GM19397 (cell line): ENCODE measurements around the gene TTC33.
"Not testable (repeated sequence)": the region's sequence is repeated elsewhere in the genome, so short reads cannot be mapped to it uniquely, and the experiment has no call there.

Source experiments
- ATAC-seq: cut with Tn5 transposase; IDR thresholded peaks from one replicate; pipeline ENCODE4 v1.9.1; 2021; ENCODE audit warnings: mild to moderate bottlenecking, moderate library complexity; ENCODE audit not compliant: unreplicated experiment

Gene TTC33, protein sequence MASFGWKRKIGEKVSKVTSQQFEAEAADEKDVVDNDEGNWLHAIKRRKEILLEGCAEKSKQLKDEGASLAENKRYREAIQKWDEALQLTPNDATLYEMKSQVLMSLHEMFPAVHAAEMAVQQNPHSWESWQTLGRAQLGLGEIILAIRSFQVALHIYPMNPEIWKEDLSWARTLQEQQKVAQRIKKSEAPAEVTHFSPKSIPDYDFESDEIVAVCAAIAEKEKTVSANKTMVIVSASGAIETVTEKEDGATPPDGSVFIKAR

DNA sequence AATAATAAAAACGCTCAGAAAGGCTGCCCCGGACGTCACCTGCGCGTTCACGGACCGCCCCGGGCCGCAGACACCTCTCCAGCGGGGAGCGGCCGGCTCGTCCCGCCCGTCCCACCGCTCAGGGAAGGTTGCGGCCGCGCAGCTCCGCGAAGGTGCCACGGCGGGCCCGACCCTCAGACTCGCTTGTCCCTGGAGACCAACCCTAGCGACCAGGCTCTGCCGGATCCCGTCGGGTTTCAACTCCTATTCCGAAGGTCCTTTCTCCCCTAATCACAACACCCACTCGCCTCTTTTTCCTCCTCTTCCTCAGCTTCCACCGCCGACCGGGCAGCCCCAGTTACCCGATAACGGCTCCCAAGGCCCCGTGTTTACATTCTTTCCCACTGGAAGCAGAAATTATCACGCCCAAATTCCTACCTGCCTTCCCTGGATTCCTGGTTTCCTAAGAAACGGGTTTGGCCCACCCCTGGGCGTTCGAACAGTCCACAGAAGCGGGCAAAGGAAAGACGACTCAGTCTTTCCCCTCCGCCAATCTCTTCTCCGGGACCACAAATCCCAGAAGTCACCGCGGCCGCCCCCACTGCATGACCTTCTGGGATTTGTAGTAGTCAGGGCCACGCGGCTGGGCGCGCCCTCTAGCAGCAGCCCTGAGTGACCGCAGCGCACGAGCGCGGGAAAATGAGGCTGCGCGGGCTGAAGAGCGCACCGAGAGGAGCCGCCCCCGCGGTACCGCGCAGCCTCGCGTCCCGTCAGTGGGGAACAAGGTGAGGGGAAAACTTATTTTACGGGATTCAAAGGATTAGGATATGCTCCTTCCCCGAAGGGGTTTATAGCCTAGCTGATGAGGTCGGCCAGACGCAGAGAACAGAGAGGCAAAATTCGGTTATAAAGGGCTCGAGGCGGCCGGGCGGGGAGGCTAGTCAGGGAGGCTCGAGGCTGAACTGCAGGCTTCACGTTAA is at the start of gene TTC33:
TTC33 (minus strand) TSS at position 555 of the 959 bp plus-strand sequence. CDS start 8,943 bp downstream, outside the sequence.
- peak; percentile 87 for ATAC-seq

DNA sequence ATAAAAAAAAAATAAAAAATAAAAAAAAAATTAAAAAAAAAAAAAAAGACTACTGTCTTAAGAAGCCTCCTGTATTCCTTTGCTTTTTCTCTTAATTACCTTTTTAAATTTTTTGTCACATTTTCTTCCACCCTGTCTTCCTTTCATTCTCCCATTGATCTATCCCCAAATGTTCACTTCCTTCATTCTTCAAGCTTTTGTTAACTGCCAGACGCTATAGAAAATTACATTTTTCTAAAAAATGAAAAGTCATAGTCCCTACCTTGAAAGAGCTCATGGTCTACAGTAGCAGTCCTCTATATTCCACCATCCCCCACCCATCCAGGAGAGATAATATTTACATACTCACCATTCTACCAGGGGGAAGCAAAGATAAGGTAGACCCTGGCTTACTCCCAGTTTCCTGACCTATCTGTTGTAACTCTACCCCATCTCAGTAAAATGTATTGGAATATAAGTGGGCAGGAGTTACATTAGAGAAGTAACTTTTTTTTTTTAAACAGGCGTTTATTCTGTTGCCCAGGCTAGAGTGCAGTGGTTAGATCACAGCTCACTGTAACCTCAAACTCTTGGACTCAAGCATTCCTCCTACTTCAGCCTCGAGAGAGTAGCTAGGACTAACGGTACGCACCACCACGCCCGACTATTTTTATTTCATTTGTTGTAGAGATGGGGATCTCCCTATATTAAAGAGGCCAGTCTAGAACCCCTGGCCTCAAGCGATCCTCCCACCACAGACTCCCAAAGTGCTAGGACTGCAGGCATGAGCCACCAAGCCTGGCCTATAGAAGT is 46.2 kb upstream of the TTC33 start:
- ATAC-seq = no peak

DNA sequence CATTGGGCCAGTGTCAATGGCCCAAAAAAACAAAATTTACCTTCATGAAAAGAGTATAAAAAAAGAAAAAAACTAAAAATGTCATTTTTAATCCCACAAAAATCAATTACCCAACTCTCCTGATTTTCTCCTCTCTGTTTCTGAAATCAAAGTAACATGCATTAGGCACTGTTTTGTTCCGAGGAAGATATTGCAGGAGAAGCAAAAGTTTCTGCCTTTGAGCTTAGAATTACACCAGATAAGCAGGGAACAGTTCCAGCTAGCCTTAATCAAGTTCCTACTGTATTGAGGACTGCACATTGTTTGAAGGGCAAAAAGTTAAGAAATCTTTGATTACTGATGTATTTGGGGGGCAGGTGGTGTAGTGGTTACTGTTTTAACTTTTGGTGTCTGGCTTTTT is 43.5 kb upstream of the TTC33 start:
- no peak for ATAC-seq

DNA sequence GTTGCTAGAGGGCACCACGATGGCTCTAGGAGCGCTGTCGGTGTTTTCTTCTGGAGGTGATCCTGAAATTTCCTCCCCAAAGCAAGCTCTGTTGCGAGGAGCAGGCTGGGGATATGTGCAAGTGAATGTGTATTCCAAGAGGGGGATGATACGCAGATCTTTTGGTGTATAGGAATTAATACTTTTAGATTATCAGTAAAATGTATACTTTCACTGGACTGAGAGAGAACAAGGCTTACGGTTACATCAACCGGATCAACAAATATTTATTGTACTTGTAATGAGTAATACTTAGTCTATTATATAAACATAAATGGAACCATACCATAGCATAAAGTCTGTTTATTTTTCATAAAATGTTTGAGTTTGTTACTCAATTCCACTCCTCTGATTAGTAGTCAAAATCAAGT is 43.0 kb upstream of the TTC33 start:
- no peak for ATAC-seq

DNA sequence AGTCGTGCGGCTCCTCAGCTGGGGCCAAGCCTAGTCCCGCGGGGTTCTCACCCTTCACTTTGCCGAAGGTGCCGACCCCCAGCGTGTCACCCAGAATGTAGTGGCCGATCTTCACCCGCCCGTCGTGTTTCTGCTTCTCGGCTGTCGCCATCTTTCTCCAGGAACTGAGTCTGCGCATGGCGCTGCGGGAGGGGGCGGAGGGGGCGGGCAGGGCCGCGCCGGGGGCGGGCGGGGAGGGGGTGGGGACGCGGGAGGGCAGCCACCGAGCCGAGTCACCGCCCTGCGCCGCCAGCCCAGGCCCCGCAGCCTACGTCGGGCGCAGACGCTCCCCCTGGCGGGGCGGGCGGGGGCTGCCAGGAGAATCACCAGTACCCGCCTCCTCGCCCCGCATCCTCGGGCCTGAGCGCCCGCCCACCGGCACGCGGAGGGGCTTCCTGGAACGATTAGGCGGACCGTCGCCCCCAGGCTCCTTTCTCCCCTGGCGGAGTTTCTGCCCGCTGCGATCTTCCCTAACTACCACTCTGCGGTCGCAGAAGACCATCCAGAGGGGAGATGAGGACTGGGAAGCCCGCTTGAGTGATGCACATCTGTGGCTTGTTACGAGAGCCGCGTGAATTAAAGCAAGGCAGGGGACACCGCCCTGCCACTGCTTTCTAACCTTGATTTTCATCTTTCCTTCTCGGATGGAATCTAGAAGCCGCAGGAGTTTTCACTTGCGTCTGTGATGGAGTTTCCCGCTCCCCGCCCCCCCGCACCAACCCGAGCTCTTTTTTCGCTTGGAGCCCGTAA is 42.4 kb upstream of the TTC33 start, which contains the start of gene PRKAA1:
PRKAA1 (minus strand) TSS at position 363 of the 789 bp plus-strand sequence; CDS start at position 178, 185 bp downstream.
- ATAC-seq = peak; percentile 97

DNA sequence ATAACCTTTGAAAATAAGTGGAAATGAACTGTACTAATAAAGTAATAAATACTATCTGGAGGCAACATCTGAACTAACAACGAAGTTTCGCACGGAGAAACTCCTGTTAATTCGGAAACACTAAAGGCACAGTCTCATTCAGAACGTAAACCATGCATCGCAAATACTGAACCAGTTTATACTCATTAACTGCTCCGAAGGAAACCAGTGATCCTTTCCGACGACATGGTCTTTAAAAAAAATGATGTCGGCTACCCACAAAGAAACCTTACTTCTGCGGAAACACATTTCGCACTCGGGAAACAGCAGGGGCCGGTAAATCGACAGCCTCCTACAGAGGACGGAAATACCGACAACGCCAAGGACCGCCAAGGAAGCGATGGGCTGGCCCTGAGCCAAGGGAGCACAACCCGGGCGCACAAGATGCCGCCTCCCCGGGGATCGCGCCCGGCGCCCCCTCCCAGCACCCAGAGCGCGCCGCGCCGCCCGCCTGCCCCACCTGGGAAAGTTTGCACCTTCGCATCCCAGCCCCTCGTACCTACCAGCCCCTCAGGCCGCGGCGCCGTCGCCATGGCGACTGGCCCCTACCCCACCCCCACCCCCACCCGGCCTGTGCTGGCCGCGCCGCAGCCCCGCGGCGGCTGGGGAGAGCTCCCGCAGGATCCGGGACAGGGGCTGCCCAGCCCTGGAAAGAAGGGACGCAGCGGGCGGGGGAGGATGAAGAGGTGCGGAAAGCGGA is 41.7 kb upstream of the TTC33 start:
- ATAC-seq = peak; percentile 44

DNA sequence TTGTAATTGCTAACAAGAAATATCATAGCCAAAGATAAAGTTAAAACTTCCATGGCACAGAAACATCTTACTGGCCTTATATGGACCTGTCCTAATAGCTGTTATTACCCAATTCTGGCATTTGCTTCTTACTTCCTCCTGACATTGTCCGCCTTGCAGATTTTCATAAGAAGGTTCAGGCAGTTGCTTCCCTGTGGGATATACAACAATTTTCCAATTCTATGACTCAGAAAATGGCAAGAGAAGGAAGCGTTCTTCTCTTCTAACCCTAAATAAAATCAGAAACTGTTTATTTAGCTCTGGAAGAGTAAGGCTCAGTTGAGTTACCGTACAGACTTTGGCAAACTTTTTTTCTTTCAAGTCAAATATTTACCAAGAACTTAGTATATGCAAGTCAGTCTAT is 40.7 kb upstream of the TTC33 start:
- no peak for ATAC-seq

DNA sequence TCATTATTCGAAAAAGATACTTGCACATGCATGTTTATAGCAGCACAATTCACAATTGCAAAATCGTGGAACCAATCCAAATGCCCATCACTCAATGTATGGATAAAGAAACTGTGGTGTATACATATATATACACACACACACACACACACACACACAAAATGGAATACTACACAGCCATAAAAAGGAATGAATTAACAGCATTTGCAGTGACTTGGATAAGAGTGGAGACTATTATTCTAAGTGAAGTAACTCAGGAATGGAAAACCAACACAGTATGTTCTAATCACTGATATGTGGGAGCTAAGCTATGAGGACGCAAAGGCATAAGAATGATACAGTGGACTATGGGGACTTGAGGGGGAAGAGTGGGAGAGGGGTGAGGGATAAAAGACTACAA is 39.1 kb upstream of the TTC33 start:
- not testable (repeated sequence) for ATAC-seq

DNA sequence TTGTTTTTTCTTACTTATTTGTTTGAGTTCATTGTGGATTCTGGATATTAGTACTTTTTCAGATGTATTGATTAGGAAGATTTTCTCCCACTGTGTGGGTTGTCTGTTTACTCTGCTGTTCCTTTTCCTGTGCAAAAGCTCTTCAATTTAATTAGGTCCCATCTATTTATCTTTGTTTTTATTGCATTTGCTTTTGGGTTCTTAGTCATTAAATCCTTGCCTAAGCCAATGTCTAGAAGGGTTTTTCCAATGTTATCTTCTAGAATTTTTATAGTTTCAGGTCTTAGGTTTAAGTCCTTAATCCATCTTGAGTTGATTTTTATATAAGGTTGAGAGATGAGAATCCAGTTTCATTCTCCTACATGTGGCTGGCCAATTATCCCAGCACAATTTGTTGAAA is 38.6 kb upstream of the TTC33 start:
- ATAC-seq = not testable (repeated sequence)

DNA sequence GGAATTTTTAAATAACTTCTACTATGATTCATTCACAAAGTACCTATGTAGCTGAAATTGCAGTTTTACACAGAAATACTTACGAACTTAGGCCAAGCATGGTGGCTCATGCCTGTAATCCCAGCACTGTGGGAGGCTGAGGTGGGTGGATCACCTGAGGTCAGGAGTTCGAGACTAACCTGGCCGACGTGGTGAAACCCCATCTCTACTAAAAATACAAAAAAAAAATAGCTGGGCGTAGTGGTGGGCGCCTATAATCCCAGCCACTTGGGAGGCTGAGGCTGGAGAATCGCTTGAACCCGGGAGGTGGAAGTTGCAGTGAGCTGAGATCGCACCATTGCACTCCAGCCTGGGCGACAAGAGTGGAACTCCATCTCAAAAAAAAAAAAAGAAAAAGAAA is 36.9 kb upstream of the TTC33 start:
- ATAC-seq = not testable (repeated sequence)

DNA sequence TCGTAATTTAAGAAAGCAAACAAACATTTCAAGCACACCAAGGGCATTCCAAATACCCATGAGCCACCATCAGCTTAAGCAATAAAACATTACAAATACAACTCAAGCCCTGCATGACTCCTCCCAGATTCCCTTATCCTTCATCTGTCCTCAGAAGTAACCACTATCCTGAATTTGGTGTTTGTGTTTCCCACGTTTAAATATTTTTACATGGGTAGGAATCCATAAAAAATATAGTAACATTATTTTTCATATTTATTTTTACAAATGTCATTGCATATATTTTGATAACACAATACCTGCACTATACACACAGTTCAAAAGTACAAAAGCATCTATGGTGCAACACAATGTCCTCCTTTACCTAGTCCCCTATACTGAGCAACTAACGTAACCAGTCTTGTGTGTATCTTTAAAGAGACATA is 36.0 kb upstream of the TTC33 start:
- no peak for ATAC-seq

DNA sequence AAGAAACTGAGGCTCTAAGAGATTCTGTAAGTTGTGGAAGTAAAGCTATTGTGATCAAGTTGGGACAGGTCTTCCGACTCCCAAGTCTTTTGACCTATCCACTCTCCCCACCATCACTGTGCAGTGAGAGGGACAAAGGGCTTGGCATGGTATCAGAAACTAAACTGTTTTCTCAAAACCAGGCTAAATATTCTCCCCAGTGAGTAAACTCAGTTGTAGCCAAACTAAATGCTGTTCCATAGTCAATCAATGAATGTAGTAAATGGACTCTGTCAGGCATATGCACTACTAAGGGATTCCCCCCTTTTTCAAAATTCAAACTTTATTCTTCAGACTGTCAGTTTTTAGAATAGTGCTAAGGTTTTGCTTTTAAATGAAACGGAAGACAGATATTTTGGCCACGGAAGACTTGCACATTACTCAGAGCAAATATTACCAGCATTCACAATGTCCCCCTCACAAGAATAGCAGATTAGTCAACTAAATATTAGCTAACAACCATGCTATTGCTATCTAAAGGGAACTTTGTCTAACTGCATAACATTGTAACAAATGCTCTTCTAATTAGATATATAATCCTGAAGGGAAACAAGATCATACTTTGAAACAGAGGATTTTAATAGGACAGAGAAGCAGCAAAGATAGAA is 35.3 kb upstream of the TTC33 start:
- no peak for ATAC-seq

DNA sequence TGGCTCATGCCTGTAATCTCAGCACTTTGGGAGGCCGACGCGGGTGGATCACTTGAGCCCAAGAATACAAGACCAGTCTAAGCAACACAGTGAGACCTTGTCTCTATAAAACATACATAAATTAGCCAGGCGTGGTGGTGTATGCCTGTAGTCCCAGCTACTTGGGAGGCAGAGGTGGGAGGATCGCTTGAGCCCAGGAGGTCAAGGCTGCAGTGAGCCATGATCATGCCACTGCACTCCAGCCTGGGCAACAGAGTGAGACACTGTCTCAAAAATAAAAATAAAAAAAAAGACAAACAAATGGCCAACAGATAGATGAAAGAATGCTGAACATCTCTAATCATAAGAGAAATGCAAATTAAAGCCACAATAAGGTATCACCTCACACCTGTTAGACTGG is 33.2 kb upstream of the TTC33 start:
- ATAC-seq = not testable (repeated sequence)

DNA sequence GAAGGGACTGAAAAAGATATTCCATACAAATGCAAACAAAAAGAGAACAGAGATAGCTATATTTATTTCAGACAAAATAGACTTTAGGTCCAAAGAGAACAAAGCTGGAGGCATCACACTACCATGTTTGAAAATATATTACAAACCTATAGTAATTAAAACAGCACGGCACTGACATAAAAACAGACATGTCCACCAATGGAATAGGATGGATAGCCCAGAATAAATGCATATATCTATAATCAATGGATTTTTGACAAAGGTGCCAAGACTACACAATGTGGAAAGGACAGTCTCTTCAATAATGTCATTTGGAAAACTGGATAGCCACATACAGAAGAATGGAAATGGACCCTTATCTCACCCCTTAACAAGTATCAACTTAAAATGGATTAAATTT is 32.2 kb upstream of the TTC33 start:
- no peak for ATAC-seq

DNA sequence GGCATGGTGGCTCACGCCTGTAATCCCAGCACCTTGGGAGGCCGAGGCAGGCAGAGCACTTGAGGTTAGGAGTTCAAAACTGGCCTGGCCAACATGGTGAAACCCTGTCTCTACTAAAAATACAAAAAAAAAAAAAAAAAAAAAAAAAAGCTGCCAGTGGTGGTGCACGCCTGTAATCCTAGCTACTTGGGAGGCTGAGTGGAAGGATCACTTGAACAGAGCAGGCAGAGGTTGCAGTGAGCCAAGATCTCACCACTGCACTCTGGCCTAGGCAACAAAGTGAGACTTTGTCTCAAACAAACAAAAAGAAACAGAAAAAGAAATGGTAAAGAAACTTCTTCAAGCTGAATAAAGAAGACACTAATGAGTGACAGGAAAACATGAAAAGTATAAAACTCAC is 30.9 kb upstream of the TTC33 start:
- not testable (repeated sequence) for ATAC-seq

DNA sequence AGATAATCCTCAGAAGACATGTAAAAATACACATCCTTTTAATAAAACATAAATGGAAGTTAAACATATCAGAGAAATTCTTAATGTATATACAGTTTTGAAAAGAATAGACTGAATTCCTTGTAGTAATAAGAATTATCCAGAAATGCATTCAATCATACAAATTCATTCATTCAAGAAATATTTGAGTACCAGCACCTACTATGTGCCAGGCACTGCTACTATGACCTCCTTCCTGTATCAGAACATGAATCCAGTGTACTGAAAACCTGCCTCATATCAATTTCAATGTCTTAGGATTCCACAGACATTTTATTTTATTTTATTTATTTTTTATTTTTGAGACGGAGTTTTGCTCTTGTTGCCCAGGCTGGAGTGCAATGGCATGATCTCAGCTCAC is 29.2 kb upstream of the TTC33 start:
- ATAC-seq = no peak

DNA sequence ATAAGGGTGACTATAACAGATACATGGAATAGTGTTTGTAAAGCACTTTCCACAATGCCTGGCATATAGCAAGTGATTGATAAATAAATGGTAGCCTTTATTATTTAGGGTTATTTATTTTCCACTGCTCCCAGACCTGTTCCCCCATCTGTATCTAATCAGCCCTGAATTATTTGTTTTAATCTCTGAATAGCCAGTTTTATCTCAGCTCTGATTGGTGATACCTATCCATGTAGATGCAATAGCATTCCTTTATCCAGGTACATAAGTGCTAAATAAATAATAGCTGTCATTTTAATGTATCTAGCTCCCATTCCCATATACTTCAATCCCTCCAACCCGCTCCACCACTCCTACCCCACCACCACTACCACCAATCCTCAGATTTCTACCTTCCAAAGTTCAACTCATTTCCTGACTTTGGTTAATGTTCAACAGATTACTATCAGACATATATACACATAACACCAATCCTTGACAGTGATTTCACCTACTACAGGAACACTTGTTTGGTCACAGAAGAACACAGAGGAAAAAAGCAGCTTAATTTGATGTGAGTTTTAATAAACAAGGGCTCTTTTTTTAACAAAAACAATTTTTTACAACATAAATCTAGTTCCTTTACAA is 28.4 kb upstream of the TTC33 start:
- no peak for ATAC-seq

DNA sequence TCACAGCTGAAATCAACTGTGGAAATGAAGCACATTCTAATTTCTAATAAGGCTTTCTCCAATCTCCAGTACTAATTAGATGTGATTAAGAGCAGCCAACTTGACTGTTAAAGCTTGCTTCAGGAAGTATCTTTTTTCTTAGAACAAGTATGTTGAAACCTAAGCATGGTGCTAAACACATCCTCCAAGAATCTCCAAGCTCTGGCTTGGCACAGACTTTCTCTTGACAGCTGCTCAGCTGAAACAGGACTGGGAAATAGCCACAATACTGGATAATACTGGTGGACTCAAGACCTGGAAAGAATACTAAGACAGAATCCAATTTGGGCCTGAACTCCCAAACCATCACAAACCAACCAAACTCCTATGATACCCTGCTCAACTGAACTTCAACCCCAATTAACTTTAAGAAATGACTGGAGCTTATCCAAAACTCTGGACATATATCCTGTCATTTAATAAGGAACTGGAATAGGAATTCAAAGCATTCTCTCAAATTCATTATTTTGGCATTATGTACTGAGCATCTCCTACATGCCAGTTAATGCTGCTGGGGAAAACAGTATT is 26.2 kb upstream of the TTC33 start:
- ATAC-seq = no peak
